GM12891 (cell line): ENCODE results near the gene PTPRO.
A peak's percentile ranks its signal among the peaks of the same experiment; 100 is the strongest.

Source experiments
- DNase-seq: peaks from one replicate; pipeline ENCODE4 v3.0.0; 2011; ENCODE audit warnings: low spot score; ENCODE audit not compliant: insufficient read length
- FAIRE-seq: peaks from 2 replicates; lab custom pipeline; 2011; peaks lifted over from hg19 to GRCh38; lab: Jason Lieb, UNC
- PAX5 ChIP-seq: IDR thresholded peaks from 2 replicates; pipeline ENCODE4 v1.6.1; 2011; ENCODE audit warnings: low read length, moderate library complexity, mild to moderate bottlenecking; ENCODE audit not compliant: insufficient read depth, severe bottlenecking
- POLR2A ChIP-seq: IDR thresholded peaks from 2 replicates; pipeline ENCODE4 v1.6.1; 2011; ENCODE audit warnings: low read depth, low read length, control low read depth
- POLR2AphosphoS5 ChIP-seq: IDR thresholded peaks from 2 replicates; pipeline ENCODE4 v1.6.1; 2011; ENCODE audit warnings: low read depth, low read length, control low read depth
- POU2F2 ChIP-seq: IDR thresholded peaks from 2 replicates; pipeline ENCODE4 v1.6.1; 2011; ENCODE audit warnings: low read depth, mild to moderate bottlenecking, control low read depth, low read length, moderate library complexity
- SPI1 ChIP-seq: IDR thresholded peaks from 2 replicates; pipeline ENCODE4 v1.6.1; 2011; ENCODE audit warnings: low read depth, low read length, control low read depth
- TAF1 ChIP-seq: IDR thresholded peaks from 2 replicates; pipeline ENCODE4 v1.6.1; 2011; ENCODE audit warnings: low read depth, low read length, control low read depth

The PTPRO gene

DNA sequence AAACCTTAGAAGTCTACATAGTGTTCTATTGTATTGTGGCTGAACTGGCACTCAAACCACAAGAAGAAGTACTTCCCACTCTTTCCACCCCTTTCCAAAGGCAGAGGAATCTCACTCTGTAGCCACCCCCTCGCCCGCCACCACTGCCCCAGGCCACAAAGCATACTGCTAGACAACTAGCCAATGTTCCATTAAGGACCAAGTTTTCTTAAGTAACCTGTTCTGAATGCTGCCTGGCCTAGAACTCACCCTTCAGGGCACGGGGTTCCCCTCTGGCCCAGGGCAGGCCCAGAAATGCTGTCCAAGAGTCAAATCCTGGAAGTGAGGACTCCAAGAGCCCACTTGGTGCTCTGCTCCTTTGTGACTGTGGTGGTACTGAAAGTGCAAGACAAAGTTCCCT lies 15.7 kb upstream of the PTPRO start:
- TF ChIP-seq POLR2A (no peak), POU2F2 (no peak), PAX5 (no peak), TAF1 (no peak), POLR2AphosphoS5 (no peak), SPI1 (no peak)
- FAIRE-seq = no peak
- no peak for DNase-seq

DNA sequence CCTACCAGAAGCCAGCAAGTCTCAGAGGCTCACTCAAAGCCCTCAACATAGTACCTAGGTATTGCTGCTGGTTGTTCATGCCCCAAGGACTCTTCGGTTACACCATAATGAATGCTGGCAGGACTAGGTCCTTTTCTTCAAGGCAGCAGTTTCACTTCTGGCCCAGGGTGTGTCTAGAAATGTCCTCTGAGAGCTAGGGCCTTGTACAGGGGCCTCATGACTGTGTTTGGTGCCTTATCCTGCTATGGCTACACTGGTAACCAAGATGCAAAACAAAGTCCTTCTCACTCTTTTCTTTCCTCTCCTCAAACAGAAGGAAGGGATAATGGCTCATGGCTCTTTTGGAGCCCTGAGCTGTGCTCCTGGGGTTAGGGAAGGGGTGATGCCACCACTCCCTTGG lies 15.2 kb upstream of the PTPRO start:
- FAIRE-seq = no peak
- TF ChIP-seq PAX5 (no peak), SPI1 (no peak), POU2F2 (no peak), TAF1 (no peak), POLR2A (no peak), POLR2AphosphoS5 (no peak)
- DNase-seq = no peak

- DNase-seq = no peak
- FAIRE-seq = no peak
- TF ChIP-seq SPI1 (no peak), POU2F2 (no peak), TAF1 (no peak), PAX5 (no peak), POLR2AphosphoS5 (no peak), POLR2A (no peak)
Measured at GRCh38 chr12:15318841-15319240, 3.5 kb upstream of the PTPRO start.

- TF ChIP-seq PAX5 (no peak), TAF1 (no peak), POU2F2 (no peak), SPI1 (no peak), POLR2AphosphoS5 (no peak)
- DNase-seq = no peak
Measured at GRCh38 chr12:15320881-15321280, 1.4 kb upstream of the PTPRO start.

GRCh38 chr12:15323480-15323879 lies 1.2 kb downstream of the PTPRO start:
- no peak for DNase-seq
- no peak for FAIRE-seq

More at GRCh38 chr12:15320881-15321280, 1.4 kb upstream of the PTPRO start:
- FAIRE-seq = peak; percentile 13

GRCh38 chr12:15329891-15330290 lies 7.6 kb downstream of the PTPRO start:
- TF ChIP-seq PAX5 (no peak), POLR2AphosphoS5 (no peak), SPI1 (no peak), POLR2A (no peak), TAF1 (no peak), POU2F2 (no peak)
- FAIRE-seq (no peak), DNase-seq (no peak)

More at GRCh38 chr12:15323480-15323879, 1.2 kb downstream of the PTPRO start:
- TF ChIP-seq SPI1 = no peak
- no peak for TF ChIP-seq TAF1
- no peak for TF ChIP-seq POLR2A
- no peak for TF ChIP-seq POU2F2
- no peak for TF ChIP-seq POLR2AphosphoS5
- no peak for TF ChIP-seq PAX5

DNA sequence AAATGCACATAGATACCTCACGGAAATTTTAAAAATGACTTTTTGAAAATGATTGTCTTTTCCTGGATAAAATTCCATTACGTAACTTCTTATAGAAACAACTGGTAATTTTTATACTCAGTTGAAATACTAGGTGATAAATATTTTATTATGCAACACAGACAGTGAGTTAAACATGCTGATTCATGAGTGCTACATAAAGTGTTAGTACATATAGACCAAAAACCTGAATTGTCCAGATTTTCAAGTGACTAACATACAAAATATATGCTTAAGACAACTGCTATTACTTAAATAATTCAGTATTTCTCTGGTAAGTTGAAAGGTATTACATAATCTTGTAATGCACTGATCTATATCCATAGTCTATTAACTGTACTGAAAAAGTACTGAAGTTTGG lies 11.9 kb downstream of the PTPRO start:
- FAIRE-seq (no peak), DNase-seq (no peak)
- TF ChIP-seq SPI1 (no peak), PAX5 (no peak), POLR2AphosphoS5 (no peak), POU2F2 (no peak), POLR2A (no peak), TAF1 (no peak)

DNA sequence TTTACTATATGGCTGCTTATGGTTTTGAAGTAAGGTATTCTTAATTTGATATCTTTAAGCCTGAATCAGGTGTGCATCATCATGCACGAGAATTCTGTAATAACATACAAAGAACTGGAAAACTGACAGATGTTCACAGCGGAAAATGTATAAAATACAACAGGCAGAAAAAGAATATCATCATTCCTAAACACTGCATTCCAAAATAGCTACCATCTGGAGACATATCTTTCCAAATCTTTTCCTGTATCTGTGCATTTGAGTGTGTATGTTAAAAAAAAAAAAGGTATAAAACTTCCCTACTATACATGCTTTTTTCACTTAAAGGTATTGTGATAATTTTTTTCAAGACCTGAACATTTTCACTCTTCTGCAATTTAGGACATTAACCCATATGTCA lies 13.7 kb downstream of the PTPRO start:
- DNase-seq = no peak
- FAIRE-seq = no peak
- TF ChIP-seq POLR2A (no peak), POU2F2 (no peak), TAF1 (no peak), POLR2AphosphoS5 (no peak), SPI1 (no peak), PAX5 (no peak)

DNA sequence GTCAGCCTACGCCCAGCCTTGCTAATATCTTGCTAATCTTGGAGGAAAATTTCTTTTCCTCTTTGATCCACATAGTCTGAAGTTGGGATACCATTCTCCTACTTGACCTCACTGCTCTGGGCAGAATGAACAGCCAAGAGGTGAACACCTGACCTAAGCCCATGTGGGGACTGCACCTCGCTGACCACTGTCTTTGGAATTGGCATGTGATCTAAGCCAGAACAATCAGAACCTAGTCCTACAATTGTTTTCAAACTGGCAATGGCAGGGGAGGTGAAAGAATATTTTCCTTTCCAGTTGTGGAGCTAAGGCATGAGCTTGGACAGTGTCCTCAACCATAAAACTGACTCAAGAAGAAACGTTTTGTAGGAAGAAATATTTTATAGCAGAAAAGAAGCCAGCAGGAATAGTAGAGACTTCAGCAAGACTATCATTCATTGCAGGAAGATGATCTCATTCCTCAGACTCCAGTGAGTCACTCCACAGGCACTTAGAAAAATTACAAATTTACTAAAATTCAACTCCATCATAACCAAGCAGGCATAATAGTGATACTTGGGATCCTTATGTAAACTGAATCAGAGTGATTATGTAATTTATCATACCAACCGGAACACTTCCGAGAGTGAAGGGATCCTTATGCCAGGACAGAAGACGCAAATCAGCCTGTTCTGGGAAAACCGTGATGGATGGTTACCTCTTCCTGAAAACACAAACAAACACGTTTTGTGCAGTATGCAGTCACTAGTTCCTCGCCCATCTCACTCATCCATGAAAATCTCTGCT lies 14.7 kb downstream of the PTPRO start:
- TF ChIP-seq SPI1 (no peak), PAX5 (no peak), POLR2AphosphoS5 (no peak), POLR2A (no peak), TAF1 (no peak), POU2F2 (no peak)
- DNase-seq = no peak
- FAIRE-seq = no peak
